SK-N-SH treated with all-trans-retinoic acid at 6 μM for 48 hours (cell line): ENCODE measurements around the gene ZNF341.

Experiments used
- ATAC-seq: fragments of 200-7000 bp; cut with Tn5 transposase; 3 replicates; pipeline ENCODE4 v1.9.1; 2020; ENCODE audit warnings: mild to moderate bottlenecking, moderate library complexity
- BACH2 ChIP-seq: fragments of 250-450 bp; sonication (Bioruptor Pico); IDR thresholded peaks from 2 replicates; pipeline ENCODE4 v1.9.0; 2021; ENCODE audit warnings: mild to moderate bottlenecking, borderline replicate concordance
- ESRRG ChIP-seq: fragments of 250-450 bp; sonication (Bioruptor Pico); IDR thresholded peaks from 2 replicates; pipeline ENCODE4 v1.6.1; 2021; ENCODE audit warnings: mild to moderate bottlenecking
- GLIS3 ChIP-seq: fragments of 250-450 bp; sonication (Bioruptor Pico); IDR thresholded peaks from 2 replicates; pipeline ENCODE4 v1.5.0; 2020; ENCODE audit warnings: mild to moderate bottlenecking, moderate library complexity
- ISL1 ChIP-seq: fragments of 250-450 bp; sonication (Bioruptor Pico); IDR thresholded peaks from 2 replicates; pipeline ENCODE4 v2.1.2; 2022; ENCODE audit warnings: mild to moderate bottlenecking, moderate library complexity
- OSR1 ChIP-seq: fragments of 250-450 bp; sonication (Bioruptor Pico); IDR thresholded peaks from 2 replicates; pipeline ENCODE4 v1.8.0; 2022; ENCODE audit warnings: moderate library complexity, mild to moderate bottlenecking, inconsistent platforms
- RARB ChIP-seq: fragments of 250-450 bp; sonication (Bioruptor Pico); IDR thresholded peaks from 2 replicates; pipeline ENCODE4 v1.8.0; 2021; ENCODE audit warnings: mild to moderate bottlenecking, moderate library complexity
- SNAI2 ChIP-seq: fragments of 250-450 bp; sonication (Bioruptor Pico); IDR thresholded peaks from 2 replicates; pipeline ENCODE4 v1.5.0; 2020; ENCODE audit warnings: mild to moderate bottlenecking, moderate library complexity
- TCF4 ChIP-seq: fragments of 250-450 bp; sonication (Bioruptor Pico); IDR thresholded peaks from 2 replicates; pipeline ENCODE4 v1.8.0; 2021; ENCODE audit warnings: mild to moderate bottlenecking, moderate library complexity, borderline replicate concordance
- TOX ChIP-seq: fragments of 250-450 bp; sonication (Bioruptor Pico); IDR thresholded peaks from 2 replicates; pipeline ENCODE4 v1.8.0; 2021; ENCODE audit warnings: mild to moderate bottlenecking, moderate library complexity, borderline replicate concordance
- ZC3H10 ChIP-seq: fragments of 250-450 bp; sonication (Bioruptor Pico); IDR thresholded peaks from 2 replicates; pipeline ENCODE4 v1.5.1; 2021; ENCODE audit warnings: mild to moderate bottlenecking, moderate library complexity
- ZFP3 ChIP-seq: fragments of 250-450 bp; sonication (Bioruptor Pico); IDR thresholded peaks from 2 replicates; pipeline ENCODE4 v1.5.0; 2020; ENCODE audit warnings: mild to moderate bottlenecking, moderate library complexity
- ZFP30 ChIP-seq: fragments of 450-650 bp; formaldehyde crosslinking; IDR thresholded peaks from 2 replicates; pipeline ENCODE4 v1.5.0; 2022; ENCODE audit warnings: mild to moderate bottlenecking, moderate library complexity
- ZNF565 ChIP-seq: fragments of 450-650 bp; formaldehyde crosslinking; conservative IDR thresholded peaks from 2 replicates; pipeline ENCODE4 v1.5.0; 2020; ENCODE audit warnings: low read depth, mild to moderate bottlenecking, moderate library complexity
- ZNF70 ChIP-seq: fragments of 450-650 bp; formaldehyde crosslinking; IDR thresholded peaks from 2 replicates; pipeline ENCODE4 v1.5.0; 2020; ENCODE audit warnings: mild to moderate bottlenecking, moderate library complexity
- ZNF8 ChIP-seq: fragments of 450-650 bp; formaldehyde crosslinking; IDR thresholded peaks from 2 replicates; pipeline ENCODE4 v1.5.0; 2020; ENCODE audit warnings: mild to moderate bottlenecking, moderate library complexity
- TF ChIP-seq, protein P1 (sequence below): fragments of 250-450 bp; sonication (Bioruptor Pico); IDR thresholded peaks from 2 replicates; pipeline ENCODE4 v1.5.1; 2020; ENCODE audit warnings: low read depth, mild to moderate bottlenecking, moderate library complexity
- TF ChIP-seq, protein P2 (sequence below): fragments of 250-450 bp; sonication (Bioruptor Pico); IDR thresholded peaks from 2 replicates; pipeline ENCODE4 v1.5.0; 2020; ENCODE audit warnings: mild to moderate bottlenecking, moderate library complexity
- TF ChIP-seq, protein P3 (sequence below): fragments of 250-450 bp; sonication (Bioruptor Pico); IDR thresholded peaks from 2 replicates; pipeline ENCODE4 v1.5.1; 2021; ENCODE audit warnings: mild to moderate bottlenecking, moderate library complexity
- TF ChIP-seq, protein P4 (sequence below): fragments of 250-450 bp; sonication (Bioruptor Pico); IDR thresholded peaks from 2 replicates; pipeline ENCODE4 v1.8.0; 2021; ENCODE audit warnings: low read depth, mild to moderate bottlenecking, moderate library complexity, borderline replicate concordance
- TF ChIP-seq, protein P5 (sequence below): fragments of 250-450 bp; sonication (Bioruptor Pico); IDR thresholded peaks from 2 replicates; pipeline ENCODE4 v1.8.0; 2020; ENCODE audit warnings: mild to moderate bottlenecking, moderate library complexity, borderline replicate concordance

The ZNF341 gene

DNA sequence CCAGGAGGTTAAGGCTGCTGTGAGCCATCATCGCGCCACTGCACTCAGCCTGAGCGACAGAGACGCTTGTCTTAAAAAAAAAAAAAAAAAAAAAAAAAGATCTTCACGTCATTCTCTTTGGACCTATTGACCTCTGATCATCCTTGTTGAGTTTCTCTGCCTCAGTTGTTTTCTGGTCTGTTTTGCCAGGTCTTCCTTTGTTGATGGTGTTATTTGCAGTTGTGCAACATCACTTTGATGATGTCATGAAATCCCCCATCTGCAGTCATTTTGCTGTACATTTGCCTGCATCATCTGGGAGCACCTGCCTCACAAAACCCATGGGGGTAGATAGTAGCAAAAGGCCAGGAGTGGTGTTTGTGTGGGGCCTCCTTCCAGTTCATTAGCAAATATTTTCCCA is 40.1 kb downstream of the ZNF341 start:
- no peak for ATAC-seq

DNA sequence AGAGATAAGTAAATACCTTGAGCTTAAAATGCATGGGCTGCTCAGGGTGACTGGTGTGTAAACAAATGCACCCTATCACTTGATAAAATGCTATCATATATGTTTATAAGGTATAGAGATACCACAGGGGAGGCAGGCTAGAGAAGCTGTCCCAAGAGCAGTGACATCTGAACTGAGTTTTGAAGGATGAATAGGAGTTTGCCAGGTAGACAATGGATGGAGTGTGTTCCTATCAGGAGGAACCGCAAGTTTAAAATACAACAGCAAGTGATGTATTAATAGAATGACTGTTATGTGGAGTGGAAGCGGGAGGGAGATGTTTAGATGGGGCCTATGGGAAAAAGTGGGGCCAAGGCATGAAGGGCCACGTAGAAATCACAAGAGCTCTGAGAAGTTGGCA is 40.6 kb downstream of the ZNF341 start:
- no peak for ATAC-seq

More for the DNA sequence above, 40.1 kb downstream of the ZNF341 start:
- TF ChIP-seq, protein P1, sequence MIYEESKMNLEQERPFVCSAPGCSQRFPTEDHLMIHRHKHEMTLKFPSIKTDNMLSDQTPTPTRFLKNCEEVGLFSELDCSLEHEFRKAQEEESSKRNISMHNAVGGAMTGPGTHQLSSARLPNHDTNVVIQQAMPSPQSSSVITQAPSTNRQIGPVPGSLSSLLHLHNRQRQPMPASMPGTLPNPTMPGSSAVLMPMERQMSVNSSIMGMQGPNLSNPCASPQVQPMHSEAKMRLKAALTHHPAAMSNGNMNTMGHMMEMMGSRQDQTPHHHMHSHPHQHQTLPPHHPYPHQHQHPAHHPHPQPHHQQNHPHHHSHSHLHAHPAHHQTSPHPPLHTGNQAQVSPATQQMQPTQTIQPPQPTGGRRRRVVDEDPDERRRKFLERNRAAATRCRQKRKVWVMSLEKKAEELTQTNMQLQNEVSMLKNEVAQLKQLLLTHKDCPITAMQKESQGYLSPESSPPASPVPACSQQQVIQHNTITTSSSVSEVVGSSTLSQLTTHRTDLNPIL (CRISPR knock-in tag): no peak
- TF ChIP-seq GLIS3 (CRISPR knock-in tag) (no peak), ZNF565 (CRISPR knock-in tag) (no peak), ZFP3 (no peak), ZFP30 (CRISPR knock-in tag) (no peak), ESRRG (no peak), OSR1 (CRISPR knock-in tag) (no peak), ZNF70 (CRISPR knock-in tag) (no peak), SNAI2 (no peak), ZC3H10 (CRISPR knock-in tag) (no peak), BACH2 (CRISPR knock-in tag) (no peak), ISL1 (CRISPR knock-in tag) (no peak)
- TF ChIP-seq, protein P2, sequence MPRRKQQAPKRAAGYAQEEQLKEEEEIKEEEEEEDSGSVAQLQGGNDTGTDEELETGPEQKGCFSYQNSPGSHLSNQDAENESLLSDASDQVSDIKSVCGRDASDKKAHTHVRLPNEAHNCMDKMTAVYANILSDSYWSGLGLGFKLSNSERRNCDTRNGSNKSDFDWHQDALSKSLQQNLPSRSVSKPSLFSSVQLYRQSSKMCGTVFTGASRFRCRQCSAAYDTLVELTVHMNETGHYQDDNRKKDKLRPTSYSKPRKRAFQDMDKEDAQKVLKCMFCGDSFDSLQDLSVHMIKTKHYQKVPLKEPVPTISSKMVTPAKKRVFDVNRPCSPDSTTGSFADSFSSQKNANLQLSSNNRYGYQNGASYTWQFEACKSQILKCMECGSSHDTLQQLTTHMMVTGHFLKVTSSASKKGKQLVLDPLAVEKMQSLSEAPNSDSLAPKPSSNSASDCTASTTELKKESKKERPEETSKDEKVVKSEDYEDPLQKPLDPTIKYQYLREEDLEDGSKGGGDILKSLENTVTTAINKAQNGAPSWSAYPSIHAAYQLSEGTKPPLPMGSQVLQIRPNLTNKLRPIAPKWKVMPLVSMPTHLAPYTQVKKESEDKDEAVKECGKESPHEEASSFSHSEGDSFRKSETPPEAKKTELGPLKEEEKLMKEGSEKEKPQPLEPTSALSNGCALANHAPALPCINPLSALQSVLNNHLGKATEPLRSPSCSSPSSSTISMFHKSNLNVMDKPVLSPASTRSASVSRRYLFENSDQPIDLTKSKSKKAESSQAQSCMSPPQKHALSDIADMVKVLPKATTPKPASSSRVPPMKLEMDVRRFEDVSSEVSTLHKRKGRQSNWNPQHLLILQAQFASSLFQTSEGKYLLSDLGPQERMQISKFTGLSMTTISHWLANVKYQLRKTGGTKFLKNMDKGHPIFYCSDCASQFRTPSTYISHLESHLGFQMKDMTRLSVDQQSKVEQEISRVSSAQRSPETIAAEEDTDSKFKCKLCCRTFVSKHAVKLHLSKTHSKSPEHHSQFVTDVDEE (CRISPR knock-in tag): no peak
- TF ChIP-seq, protein P3, sequence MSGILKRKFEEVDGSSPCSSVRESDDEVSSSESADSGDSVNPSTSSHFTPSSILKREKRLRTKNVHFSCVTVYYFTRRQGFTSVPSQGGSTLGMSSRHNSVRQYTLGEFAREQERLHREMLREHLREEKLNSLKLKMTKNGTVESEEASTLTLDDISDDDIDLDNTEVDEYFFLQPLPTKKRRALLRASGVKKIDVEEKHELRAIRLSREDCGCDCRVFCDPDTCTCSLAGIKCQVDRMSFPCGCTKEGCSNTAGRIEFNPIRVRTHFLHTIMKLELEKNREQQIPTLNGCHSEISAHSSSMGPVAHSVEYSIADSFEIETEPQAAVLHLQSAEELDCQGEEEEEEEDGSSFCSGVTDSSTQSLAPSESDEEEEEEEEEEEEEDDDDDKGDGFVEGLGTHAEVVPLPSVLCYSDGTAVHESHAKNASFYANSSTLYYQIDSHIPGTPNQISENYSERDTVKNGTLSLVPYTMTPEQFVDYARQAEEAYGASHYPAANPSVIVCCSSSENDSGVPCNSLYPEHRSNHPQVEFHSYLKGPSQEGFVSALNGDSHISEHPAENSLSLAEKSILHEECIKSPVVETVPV: no peak
- TF ChIP-seq, protein P4, sequence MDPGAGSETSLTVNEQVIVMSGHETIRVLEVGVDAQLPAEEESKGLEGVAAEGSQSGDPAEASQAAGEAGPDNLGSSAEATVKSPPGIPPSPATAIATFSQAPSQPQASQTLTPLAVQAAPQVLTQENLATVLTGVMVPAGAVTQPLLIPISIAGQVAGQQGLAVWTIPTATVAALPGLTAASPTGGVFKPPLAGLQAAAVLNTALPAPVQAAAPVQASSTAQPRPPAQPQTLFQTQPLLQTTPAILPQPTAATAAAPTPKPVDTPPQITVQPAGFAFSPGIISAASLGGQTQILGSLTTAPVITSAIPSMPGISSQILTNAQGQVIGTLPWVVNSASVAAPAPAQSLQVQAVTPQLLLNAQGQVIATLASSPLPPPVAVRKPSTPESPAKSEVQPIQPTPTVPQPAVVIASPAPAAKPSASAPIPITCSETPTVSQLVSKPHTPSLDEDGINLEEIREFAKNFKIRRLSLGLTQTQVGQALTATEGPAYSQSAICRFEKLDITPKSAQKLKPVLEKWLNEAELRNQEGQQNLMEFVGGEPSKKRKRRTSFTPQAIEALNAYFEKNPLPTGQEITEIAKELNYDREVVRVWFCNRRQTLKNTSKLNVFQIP (CRISPR knock-in tag): no peak

DNA sequence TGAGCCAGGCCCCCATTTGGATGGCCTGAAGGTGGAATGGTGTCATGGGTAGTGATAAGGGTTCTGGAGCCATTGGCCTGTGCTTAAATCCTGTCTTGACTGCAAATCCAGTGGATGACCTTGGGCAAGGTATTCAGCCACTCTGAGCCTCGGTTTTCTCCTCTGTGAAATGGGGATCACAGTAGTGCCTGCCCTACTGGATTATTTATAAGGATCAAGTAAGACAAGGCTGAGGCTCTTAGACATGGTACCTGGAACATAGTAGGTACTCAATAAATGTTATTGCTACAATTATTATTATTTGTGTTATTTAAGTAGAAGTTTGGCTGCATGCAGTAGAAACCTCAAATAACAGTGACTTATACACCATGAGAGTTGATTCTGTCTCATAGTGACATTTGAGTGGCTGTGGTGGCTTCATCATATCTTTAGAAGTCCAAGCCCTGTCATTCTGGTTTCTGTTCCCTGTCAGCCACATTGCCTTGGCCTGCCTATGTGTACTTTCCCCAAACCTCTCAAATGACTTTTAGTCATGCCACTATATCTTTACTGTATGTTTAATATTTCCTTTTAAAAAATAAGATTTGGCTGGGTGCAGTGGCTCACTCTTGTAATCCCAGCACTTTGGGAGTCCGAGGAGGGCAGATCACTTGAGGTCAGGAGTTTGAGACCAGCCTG is 41.8 kb downstream of the ZNF341 start:
- TF ChIP-seq GLIS3 (CRISPR knock-in tag) (no peak), ZNF565 (CRISPR knock-in tag) (no peak), ZNF8 (no peak), ESRRG (no peak), TCF4 (no peak), ZC3H10 (CRISPR knock-in tag) (no peak), BACH2 (CRISPR knock-in tag) (no peak), ISL1 (CRISPR knock-in tag) (no peak), SNAI2 (no peak), ZFP30 (CRISPR knock-in tag) (no peak), RARB (CRISPR knock-in tag) (no peak)
- TF ChIP-seq, protein P3: no peak
- TF ChIP-seq, protein P5, sequence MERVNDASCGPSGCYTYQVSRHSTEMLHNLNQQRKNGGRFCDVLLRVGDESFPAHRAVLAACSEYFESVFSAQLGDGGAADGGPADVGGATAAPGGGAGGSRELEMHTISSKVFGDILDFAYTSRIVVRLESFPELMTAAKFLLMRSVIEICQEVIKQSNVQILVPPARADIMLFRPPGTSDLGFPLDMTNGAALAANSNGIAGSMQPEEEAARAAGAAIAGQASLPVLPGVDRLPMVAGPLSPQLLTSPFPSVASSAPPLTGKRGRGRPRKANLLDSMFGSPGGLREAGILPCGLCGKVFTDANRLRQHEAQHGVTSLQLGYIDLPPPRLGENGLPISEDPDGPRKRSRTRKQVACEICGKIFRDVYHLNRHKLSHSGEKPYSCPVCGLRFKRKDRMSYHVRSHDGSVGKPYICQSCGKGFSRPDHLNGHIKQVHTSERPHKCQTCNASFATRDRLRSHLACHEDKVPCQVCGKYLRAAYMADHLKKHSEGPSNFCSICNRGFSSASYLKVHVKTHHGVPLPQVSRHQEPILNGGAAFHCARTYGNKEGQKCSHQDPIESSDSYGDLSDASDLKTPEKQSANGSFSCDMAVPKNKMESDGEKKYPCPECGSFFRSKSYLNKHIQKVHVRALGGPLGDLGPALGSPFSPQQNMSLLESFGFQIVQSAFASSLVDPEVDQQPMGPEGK (CRISPR knock-in tag): no peak
- TF ChIP-seq, protein P4 (CRISPR knock-in tag): no peak
- TF ChIP-seq, all 23 proteins: peak for 0
- ATAC-seq: no peak

More for the DNA sequence above, 40.6 kb downstream of the ZNF341 start:
- TF ChIP-seq TOX (CRISPR knock-in tag) (no peak), ZFP3 (peak; percentile 92)
- TF ChIP-seq, all 23 proteins: peak for 1
